HG03565 (cell line): ENCODE results near the gene TAGLN3.

Experiments
- ATAC-seq: cut with Tn5 transposase; IDR thresholded peaks from one replicate; pipeline ENCODE4 v1.9.1; 2021; ENCODE audit warnings: mild to moderate bottlenecking, moderate library complexity; ENCODE audit not compliant: unreplicated experiment

The TAGLN3 gene

GRCh38 chr3:111998636-111999483 is at the start of gene TAGLN3:
Gene TAGLN3 (plus strand): TSS chr3:111998922. CDS start chr3:111999423, 501 bp downstream.
- ATAC-seq = no peak

GRCh38 chr3:111949712-111950111 is 49.0 kb upstream of the TAGLN3 start:
- no peak for ATAC-seq

GRCh38 chr3:111951032-111951431 is 47.7 kb upstream of the TAGLN3 start:
- no peak for ATAC-seq

- no peak for ATAC-seq
These were observed 46.6 kb upstream of the TAGLN3 start for GRCh38 chr3:111952086-111952485.

GRCh38 chr3:111952866-111953450 is 45.8 kb upstream of the TAGLN3 start:
- ATAC-seq = no peak

- ATAC-seq = no peak
These were observed 44.3 kb upstream of the TAGLN3 start for GRCh38 chr3:111954228-111954990.

GRCh38 chr3:111955876-111956275 is 42.8 kb upstream of the TAGLN3 start:
- no peak for ATAC-seq

GRCh38 chr3:111956449-111956848 is 42.3 kb upstream of the TAGLN3 start:
- ATAC-seq = no peak

- ATAC-seq = no peak
These were observed 41.6 kb upstream of the TAGLN3 start for GRCh38 chr3:111956995-111957734.

GRCh38 chr3:111961461-111962164 is 37.1 kb upstream of the TAGLN3 start:
- ATAC-seq = no peak

- ATAC-seq = no peak
These were observed 35.3 kb upstream of the TAGLN3 start for GRCh38 chr3:111963424-111963823.

GRCh38 chr3:111965484-111965883 is 33.2 kb upstream of the TAGLN3 start:
- no peak for ATAC-seq

GRCh38 chr3:111967068-111967467 is 31.7 kb upstream of the TAGLN3 start:
- ATAC-seq = no peak

- ATAC-seq = peak; percentile 98
These were observed 31.0 kb upstream of the TAGLN3 start for GRCh38 chr3:111967651-111968274.

GRCh38 chr3:111968319-111969054 is 30.2 kb upstream of the TAGLN3 start:
- ATAC-seq = no peak

GRCh38 chr3:111970376-111970775 is 28.3 kb upstream of the TAGLN3 start:
- ATAC-seq = no peak

- ATAC-seq = no peak
These were observed 27.1 kb upstream of the TAGLN3 start for GRCh38 chr3:111971533-111972130.

- no peak for ATAC-seq
These were observed 25.8 kb upstream of the TAGLN3 start for GRCh38 chr3:111972891-111973290.

- ATAC-seq = no peak
These were observed 23.6 kb upstream of the TAGLN3 start for GRCh38 chr3:111975131-111975530.
